NCI-H1105 (cell line): ENCODE data around the gene PARD6G.

Experiments used
- DNase-seq: peaks from one replicate; lab custom pipeline; 2025; lab: John Stamatoyannopoulos, UW

Gene PARD6G

DNA sequence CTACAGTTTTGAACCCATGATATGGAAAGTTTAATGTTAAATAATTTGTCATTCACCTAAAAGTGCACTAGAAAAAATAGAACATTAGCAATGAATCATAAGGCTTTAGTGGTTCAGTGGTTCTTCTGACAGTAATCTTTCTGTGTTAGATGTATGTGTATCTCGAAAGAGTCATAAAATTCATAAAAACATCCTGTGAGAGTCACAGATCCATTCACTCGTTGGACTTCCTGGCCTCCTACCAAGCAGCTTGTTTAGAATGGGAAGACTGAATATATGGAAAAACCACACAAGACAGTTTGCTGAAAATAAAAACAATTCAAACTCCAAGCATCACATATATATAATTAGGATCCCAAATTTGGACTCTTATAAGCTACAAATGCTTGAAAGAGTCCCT, 103.4 kb downstream of the PARD6G start:
- no peak for DNase-seq

DNA sequence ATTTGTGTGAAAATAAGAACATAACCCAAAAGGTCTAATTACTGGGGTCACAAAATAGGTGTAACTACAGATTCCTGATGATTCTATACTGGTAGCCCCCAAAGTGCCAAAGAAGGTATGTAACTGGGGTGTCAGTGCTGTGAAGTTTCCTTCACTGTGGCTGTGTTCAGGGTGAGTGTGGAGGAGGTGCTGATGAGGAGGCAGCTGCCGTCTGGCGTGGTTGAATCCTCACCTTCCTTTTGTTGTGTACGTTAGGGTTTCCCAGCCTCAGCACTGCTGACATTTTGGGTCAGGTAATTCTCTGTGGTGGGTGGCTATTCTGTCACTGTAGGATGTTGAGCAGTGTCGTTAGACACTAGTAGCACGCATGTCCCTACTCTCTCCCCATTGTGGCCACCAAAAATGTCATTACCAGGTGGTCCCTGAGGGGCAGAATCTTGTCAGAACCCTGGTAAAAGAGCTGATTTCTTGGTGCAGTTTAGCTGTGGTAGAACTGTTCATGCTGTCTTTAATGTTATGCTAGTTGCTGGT, 106.8 kb downstream of the PARD6G start:
- DNase-seq: no peak

DNA sequence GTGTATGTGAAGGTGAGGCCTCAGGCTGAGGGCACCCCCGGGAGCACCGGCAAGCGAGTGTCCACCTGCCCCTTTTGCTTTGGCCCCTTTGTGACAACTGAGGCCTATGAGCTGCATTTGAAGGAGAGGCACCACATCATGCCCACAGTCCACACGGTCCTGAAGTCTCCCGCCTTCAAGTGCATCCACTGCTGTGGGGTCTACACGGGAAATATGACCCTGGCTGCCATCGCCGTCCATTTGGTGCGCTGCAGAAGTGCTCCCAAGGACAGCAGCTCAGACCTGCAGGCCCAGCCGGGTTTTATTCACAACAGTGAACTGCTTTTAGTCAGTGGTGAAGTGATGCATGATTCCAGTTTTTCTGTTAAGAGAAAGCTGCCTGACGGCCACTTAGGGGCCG, 109.3 kb downstream of the PARD6G start:
- DNase-seq: no peak

DNA sequence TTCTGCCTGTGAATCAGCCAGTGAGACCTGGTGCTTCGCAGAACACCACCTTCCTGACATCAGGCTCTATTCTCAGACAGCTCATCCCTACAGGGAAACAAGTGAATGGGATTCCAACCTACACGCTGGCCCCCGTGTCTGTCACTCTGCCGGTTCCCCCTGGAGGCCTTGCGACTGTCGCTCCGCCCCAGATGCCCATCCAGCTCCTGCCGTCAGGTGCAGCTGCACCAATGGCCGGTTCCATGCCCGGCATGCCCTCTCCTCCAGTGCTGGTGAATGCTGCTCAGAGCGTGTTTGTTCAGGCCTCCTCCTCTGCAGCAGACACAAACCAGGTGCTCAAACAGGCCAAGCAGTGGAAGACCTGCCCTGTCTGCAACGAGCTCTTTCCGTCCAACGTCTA, 110.2 kb downstream of the PARD6G start:
- DNase-seq: no peak

DNA sequence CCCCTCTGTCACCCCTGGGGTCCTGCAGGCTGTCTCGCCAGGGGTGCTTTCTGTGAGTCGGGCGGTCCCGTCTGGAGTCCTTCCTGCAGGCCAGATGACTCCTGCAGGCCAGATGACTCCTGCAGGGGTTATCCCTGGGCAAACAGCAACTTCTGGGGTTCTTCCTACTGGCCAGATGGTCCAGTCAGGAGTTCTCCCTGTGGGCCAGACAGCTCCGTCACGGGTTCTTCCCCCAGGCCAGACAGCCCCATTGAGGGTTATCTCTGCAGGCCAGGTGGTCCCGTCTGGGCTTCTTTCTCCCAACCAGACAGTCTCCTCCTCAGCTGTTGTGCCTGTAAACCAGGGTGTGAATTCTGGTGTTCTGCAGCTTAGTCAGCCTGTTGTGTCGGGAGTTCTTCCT, 110.6 kb downstream of the PARD6G start:
- no peak for DNase-seq

DNA sequence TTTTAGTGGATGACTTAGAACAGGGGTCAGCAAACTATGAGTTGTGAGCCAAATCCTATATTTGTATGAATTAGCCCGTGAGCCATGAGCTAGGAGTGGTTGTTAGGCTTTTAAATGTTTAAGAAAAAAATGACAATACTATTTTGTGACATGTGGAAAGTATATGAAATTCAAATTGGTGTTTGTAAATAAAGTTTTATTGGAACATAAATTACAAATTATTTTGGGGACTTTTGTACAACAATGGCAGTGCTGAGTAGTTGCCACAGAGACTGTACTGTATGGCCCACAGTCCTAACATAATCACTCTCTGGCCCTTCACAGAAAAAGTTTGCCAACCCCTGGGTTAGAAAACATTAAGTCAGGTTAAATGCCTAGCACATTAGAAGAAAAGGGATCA, 112.2 kb downstream of the PARD6G start:
- DNase-seq: no peak

DNA sequence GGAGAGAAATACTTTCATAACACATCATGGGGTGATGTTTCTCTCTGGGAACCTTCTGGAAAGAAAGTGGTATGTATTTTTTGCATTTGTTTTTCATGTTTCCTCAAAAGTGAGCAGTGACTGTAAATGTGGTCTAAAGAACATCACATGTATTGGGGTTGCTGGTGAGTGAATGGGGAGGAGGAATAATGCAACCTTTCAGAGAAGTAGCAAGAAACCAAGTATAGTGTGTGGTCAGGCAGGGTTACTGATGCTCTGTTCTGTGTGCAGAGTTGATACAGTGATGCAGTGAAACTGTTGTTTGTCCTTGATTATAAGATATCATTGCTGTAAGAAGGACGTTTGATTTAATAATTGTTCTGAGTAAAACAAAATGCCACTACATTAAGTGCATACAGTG, 114.2 kb downstream of the PARD6G start:
- no peak for DNase-seq

DNA sequence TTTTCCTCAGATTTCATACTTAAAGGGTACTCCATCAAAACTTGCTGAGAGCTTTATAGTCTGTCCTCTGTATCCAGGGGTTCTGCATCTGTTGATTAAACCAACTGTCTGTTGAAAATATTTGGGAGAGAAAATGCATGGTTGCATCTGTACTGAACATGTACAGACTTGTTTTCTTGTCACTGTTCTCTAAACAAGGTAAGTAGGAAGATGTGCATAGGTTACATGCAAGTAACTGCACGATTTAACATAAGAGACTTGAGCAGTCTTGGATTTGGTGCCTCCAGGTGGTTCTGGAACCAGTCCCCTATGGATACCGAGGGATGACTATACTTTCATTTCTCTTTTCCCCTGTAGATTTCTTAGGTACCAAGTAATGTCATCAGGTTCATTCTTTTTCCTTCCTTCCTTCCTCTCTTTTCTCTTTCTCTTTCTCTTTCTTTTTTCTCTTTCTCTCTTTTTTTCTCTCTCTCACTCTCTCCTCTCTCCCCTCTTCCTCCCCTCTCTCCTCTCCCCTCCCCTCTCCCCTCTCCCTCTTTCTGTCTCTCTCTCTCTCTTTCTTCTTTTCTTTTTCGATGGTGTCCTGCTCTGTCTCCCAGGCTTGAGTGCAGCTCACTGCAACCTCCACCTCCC, 115.0 kb downstream of the PARD6G start:
- no peak for DNase-seq

DNA sequence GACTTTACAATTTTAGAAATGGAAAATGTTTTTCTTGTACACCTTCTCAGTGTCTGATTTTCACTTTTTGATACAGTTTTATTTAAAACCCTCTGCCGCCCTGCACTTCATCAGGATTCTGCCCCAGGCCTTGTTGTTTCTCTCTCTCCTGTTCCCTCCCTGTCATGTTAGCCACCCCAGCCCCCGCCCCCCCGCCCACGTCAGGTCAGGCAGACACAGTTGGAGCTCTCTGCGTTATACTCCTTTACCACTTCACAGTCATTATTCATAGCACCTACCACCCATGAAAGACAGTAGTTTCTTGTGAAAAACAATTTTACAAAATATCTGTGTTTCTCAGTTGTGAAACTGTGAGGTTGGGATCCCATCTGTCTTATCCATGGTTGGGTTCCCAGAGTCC, 116.8 kb downstream of the PARD6G start:
- no peak for DNase-seq

DNA sequence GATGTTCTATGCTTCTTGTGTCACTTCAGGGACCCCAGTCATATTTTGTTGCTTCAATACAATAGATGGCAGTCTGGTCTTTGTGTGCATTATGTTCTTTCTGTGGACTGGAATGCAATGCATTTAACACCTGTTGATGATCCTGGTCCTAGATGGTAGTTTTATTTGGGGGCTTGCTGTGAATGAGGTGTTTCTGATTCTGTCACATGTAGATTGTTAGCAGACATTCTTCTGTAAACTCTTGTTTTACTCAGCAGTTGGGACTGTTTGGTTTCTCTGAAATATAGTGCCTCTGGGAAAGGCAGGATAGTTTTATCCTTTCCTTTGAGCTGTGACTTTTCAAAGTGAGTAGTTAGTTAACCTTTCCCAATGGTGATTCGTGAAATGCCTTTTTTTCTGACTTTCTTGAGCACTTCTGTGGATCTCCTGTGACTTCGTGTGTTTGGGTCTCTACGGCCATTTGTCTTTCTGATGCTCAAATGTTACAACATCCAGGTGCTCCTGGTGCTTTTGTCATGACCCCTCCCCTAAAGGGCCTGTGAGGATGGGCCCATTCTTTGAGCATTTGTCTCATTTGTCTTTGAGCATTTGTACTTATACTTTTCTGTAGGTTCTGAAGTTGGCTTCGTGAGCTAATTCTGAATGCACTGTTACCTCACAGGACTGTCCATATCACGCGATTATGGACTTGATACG, 117.5 kb downstream of the PARD6G start:
- DNase-seq: no peak

DNA sequence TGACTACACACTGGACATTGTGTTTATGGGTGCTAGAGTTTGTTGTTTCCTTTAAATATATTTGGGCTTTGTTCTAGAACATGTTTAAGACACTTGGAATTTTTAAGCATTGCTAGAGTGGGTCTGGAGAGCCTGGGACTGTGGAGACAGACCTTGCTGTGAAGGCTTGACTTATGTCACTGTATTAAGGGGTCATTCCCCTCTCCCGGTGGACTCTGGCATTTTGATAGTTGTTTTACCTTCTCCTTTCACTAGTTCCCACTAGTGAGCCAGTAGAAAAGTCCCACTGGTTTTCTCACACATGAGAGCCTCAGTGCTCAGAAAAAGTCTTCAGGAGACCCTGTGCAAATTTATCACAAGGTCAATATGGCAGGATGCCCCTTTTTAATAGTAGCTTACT, 119.7 kb downstream of the PARD6G start:
- DNase-seq: no peak

DNA sequence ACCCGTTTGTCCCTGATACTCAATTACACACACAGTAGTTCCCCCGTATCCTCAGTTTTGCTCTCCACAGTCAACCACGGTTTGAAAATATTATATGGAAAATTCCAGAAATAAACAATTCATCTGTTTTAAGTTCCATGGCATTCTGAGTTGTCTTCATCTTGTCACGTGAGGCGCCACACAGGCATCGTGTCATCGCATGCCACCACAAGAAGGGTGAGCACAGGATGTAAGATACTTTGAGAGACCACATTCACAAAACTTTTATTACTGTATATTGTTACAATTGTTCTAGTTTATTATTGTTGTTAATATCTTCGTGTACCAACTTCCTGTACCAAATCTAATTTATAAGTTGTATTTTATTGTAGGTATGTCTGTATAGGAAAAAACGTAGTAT, 120.5 kb downstream of the PARD6G start:
- DNase-seq: no peak

DNA sequence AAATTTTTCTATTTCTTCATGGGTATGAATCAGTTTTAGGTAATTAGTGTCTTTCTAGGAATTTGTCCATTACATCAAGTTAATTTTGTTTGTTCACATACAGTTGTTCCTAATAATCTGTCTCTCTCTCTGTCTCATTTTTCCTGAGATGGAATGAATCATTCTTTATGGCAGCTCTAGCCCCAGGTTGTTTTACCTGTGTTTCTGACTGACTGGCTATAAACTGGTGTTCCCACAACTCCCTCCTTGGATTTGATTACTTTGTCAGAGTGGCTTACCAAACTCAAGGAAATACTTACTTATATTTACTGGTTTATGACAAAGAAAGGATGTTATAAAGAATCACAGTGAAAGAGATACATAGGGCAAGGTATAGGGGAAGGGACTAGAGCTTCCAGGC, 123.2 kb downstream of the PARD6G start:
- no peak for DNase-seq

DNA sequence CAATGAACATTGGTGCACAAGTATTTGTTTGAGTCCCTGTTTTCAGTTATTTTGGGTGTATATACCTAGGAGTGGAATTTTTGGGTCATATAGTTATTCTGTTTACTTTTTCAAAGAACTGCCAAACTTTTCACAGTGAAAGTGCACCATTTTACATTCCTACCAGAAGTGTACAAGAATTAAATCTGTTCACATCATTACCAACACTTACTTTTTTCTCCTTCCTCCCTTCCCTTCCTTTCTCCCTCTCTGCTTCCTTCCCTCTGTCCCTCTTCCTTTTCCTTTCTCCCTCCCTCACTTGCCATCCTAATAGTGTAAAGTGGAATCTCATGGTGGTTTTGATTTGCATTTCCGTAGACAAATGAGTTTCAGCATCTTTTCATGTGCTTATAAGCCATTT, 126.4 kb downstream of the PARD6G start:
- no peak for DNase-seq

DNA sequence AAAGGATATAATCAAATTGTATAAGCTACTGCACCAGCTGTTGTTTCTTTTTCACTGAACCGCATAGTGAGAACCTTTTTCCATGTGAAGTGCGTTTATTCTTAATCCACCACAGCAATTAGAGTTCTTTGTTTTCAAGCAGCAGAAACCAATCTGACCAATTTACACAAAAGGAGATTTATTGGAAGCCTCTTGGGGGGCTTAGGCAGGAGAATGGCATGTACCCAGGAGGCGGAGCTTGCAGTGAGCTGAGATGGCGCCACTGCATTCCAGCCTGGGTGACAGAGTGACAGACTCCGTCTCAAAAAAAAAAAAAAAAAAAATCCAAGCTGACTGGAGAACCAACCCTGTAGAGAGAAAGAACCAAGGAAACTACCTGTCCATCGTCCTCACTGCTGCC, 128.2 kb downstream of the PARD6G start:
- no peak for DNase-seq

DNA sequence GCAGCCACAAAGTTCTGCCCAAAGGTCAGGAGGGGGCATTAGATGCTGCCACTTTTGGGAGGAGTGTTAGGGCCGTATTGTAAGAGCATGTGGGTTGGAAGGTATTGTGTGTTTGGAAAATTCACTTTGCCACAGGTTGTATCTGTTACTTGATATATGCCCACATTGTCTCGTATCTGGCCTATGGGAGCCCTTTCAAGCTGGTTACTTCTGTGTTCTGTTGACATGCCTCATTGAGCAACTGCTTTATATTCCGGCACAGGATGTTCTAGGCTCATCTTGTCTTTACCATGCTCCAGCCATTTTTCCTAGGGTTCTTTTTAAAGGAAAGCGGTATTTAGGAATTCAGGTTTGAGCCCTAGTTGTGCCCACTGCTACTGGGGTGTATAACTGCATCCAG, 132.3 kb downstream of the PARD6G start:
- no peak for DNase-seq

DNA sequence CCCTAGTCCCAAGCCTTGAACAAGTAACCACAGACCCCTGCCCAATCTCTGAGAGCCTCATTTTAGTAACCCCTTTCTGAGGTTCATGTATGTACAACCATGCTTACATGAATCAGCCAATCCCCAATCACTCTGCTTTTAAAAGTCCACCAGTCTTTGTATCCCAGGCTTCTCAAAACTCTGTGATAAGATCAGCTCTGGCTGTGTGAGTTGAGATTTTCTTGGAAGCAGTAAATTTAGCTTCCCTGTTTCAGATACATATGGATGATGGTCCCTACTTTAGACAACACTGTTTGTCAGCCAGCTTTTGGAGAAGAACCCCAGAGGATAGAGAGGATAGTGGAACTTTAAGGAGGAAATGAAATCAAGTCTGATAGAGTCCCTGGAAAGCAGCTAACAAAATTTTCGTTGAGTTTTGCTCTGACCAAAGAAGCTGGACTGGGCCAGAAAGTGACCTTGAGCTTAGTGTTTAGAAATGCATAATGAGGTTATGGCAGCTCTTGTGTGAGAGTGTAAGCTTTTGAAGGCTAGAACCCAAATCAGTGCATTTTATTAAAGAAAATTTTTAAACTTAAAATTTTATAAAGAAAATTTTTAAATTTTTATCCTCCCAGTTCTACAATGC, 134.6 kb downstream of the PARD6G start:
- no peak for DNase-seq

DNA sequence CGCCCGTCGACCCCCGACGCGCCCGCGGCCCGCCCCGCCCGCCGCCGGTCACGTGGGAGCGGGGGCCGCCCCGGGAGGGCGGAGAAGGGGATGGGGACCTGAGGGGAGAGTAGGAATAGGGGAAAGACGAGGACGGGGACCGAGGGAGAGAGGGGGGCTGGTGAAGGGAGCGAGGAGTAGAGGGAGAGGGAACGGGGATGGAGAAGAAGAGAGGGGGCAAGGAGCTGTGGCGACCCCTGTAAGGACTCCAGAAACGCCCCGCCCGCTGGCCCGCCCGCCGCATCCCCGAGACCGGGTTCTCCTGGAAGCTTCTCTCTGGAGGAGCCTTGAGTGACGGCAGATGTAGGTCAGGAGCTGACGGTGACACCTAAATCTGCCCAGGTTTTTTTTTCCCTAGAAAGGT, 137.6 kb downstream of the PARD6G start:
- DNase-seq: peak; percentile 48

DNA sequence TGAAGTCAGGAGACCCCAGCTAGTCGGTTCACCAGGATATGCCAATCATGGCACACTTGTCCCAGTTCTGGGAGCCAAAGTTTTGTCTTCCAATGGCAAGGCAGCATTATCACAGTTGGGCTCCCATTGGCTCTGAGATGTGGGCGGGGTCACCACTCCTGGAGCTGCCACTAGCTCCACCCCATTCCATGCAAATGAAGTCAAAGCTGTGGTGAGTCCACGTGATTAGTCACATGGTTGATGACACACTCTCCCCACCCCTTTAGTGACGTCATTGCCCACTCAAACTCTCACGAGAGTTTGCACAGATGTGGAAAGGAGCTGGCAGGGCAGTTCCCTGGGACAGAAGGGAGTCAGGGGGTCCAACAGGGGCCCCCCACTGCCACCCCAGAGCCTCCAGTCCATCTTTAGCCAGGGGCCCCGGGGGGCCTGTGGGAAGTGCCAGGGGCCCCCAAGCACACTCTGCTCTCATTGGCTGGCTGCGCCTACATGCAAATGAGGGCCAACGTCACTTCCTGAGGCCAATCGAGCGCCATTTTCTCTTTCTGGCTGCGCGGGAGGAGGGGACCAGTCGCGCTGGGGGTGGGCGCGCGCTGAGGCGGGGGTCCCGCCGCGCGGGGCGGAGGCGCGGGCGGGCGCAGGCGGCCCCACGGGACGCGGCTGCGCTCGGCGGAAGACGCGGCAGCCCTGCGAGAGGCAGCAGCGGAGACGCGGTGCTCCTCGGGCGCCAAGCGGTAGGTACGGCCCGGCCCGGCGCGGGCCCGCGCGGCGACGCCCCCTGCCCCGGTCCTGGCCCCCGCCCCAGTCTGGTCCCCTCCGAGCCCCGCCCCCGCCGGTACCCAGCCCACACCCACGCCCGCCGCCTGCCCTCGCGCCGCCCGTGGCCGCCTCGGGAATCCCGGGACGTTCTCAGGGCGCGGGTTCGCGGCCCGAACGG, 138.3 kb downstream of the PARD6G start, which contains the start of gene ADNP2:
Gene ADNP2 (plus strand): TSS at position 524 of the 937 bp plus-strand sequence. CDS start 8,281 bp downstream, outside the sequence.
- DNase-seq: peak; percentile 61

DNA sequence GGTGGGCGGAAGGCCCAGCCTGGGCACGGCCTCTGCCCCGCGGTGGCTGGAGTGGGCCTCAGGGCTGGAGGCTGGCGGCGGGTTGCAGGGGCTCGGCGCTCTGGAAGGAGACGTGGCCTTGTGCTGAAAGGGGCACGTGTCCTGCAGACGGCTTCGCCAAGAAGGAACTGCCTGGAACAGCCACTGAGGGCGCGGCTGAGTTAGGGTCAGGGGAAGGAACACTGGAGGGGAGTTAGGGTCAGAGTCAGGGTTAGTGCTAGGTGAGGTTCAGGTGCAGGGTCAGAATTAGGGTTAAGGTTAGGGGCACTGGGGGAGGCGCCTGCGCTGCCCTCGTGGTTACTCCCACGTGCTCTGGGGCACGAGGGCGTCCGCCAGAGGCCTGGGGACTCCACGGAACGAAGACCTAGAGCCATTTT, 139.2 kb downstream of the PARD6G start:
- DNase-seq: no peak

DNA sequence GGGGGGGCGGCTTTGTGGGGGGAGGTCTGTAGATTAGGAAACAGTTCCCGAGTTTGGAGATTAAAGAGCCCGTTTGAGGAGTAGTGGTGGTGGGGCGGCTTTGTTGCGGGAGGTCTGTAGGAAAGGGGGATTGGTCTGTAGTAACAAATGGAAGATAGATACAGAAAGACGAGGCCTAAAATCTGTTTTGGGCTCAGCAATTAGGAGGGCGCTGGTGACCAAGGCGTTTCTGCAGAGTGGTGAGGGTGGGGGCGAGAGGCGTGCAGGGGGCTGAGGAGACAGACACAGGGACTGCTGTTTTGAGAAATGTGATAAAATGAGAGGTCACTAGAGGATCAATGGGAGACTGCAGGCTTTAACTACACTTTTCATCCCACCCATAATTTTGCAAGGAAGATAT, 139.9 kb downstream of the PARD6G start:
- no peak for DNase-seq
